Upper lobe of left lung (tissue), 4 donors: ENCODE data around the gene HOXC11.

ENCODE experiments used
- CTCF ChIP-seq, 6 experiments: fragments of 450-650 bp in 4 of 6; fragments of 200-600 bp in 2 of 6; sonication (generic) in 2 of 6; IDR thresholded peaks; one replicate each; pipeline ENCODE4 v1.5.1; 2016 to 2019; ENCODE audit warnings: antibody characterized with exemption in 6 of 6
- POLR2A ChIP-seq, 4 donors: fragments of 450-650 bp; IDR thresholded peaks; one replicate each; pipeline ENCODE4 v1.5.1; 2016 to 2017; ENCODE audit warnings: antibody characterized with exemption in 4 of 4, mild to moderate bottlenecking in 2 of 4

- no peak for TF ChIP-seq POLR2A (IDR thresholded peaks at IDR 0.05)
- TF ChIP-seq CTCF (IDR thresholded peaks at IDR 0.05) = no peak
These were observed 9.9 kb upstream of the HOXC11 start for GRCh38 chr12:53963005-53963404.
